ENCODE results near the gene CALHM5. TPM values are rescaled to one million over a fixed set of nuclear protein-coding genes. Genes with fewer than 3 reads are reported as not detected.
A peak's percentile ranks its signal among the peaks of the same experiment; 100 is the strongest.

CALHM5 gene
- not detected for total RNA-seq

- no peak for ATAC-seq
- peaks cover 16% of the 10 kb centered on the region for H3K27me3 Mint-ChIP-seq
- CTCF ChIA-PET: interaction anchor here (1.0 to 1.9 kb wide), 3 partner anchors 14 to 243 kb away, joined by 3 to 5 read pairs (median 4); no protein-coding TSS in a partner anchor
- H3K27ac Mint-ChIP-seq: no peak within 1 kb of the TSS
- H3K4me3 Mint-ChIP-seq: no peak within 1 kb of the TSS
- no peaks in the 10 kb centered on the region for H3K36me3 Mint-ChIP-seq
- DNase-seq: no peak
- no peaks in the 10 kb centered on the region for H3K4me1 Mint-ChIP-seq
- H3K9me3 Mint-ChIP-seq (ENCODE audit: low read depth): no peaks in the 10 kb centered on the region
These were observed at the start of gene CALHM5 for GRCh38 chr6:116511424-116512110. CALHM5 (plus strand) TSS chr6:116511639; CDS start chr6:116511697, 58 bp downstream.

- Mint-ChIP-seq H3K9me3 (ENCODE audit: low read depth) (no peaks in the 10 kb centered on the region), H3K27ac (peak overlapping the region; percentile 79), H3K27me3 (peaks cover 49% of the 10 kb centered on the region), H3K36me3 (peaks cover 10% of the 10 kb centered on the region), H3K4me1 (peaks cover 57% of the 10 kb centered on the region), H3K4me3 (peak overlapping the region; percentile 69)
- peak; percentile 95 for ATAC-seq
- CTCF ChIA-PET: interaction anchor here (1.3 kb wide), 1 partner anchor 10 kb away, joined by 5 read pairs; no protein-coding TSS in a partner anchor
- peak; percentile 69 for DNase-seq
These were observed 49.2 kb upstream of the CALHM5 start for GRCh38 chr6:116461932-116462885.

- Mint-ChIP-seq H3K4me3 (peak overlapping the region; percentile 69), H3K4me1 (peaks cover 51% of the 10 kb centered on the region), H3K27ac (no peak overlapping the region), H3K9me3 (ENCODE audit: low read depth) (no peaks in the 10 kb centered on the region), H3K27me3 (peaks cover 51% of the 10 kb centered on the region), H3K36me3 (peaks cover 10% of the 10 kb centered on the region)
- no peak for ATAC-seq
- CTCF ChIA-PET: interaction anchor here (1.3 kb wide), 1 partner anchor 9 kb away, joined by 4 read pairs; no protein-coding TSS in a partner anchor
- DNase-seq: no peak
These were observed 48.1 kb upstream of the CALHM5 start for GRCh38 chr6:116463301-116463700.

- H3K27ac Mint-ChIP-seq: no peak overlapping the region
- peaks cover 10% of the 10 kb centered on the region for H3K36me3 Mint-ChIP-seq
- peaks cover 45% of the 10 kb centered on the region for H3K27me3 Mint-ChIP-seq
- DNase-seq (no peak), ATAC-seq (no peak)
- no peak overlapping the region for H3K4me3 Mint-ChIP-seq
- CTCF ChIA-PET: interaction anchor here (0.9 to 1.4 kb wide), 2 partner anchors 9 to 72 kb away, joined by 3 to 5 read pairs; no protein-coding TSS in a partner anchor
- peaks cover 38% of the 10 kb centered on the region for H3K4me1 Mint-ChIP-seq
- no peaks in the 10 kb centered on the region for H3K9me3 Mint-ChIP-seq (ENCODE audit: low read depth)
These were observed 46.2 kb upstream of the CALHM5 start for GRCh38 chr6:116465246-116465645.

- CTCF ChIA-PET: no interaction called here
- H3K27me3 Mint-ChIP-seq: peaks cover 34% of the 10 kb centered on the region
- ATAC-seq: no peak
- no peak overlapping the region for H3K27ac Mint-ChIP-seq
- H3K36me3 Mint-ChIP-seq: peaks cover 10% of the 10 kb centered on the region
- DNase-seq: no peak
- H3K4me3 Mint-ChIP-seq: no peak overlapping the region
- no peaks in the 10 kb centered on the region for H3K9me3 Mint-ChIP-seq (ENCODE audit: low read depth)
- peaks cover 27% of the 10 kb centered on the region for H3K4me1 Mint-ChIP-seq
These were observed 44.3 kb upstream of the CALHM5 start for GRCh38 chr6:116467096-116467495.

GRCh38 chr6:116467514-116467913 is 43.9 kb upstream of the CALHM5 start:
- Mint-ChIP-seq H3K4me1 (peaks cover 24% of the 10 kb centered on the region), H3K9me3 (ENCODE audit: low read depth) (no peaks in the 10 kb centered on the region), H3K27ac (no peak overlapping the region), H3K27me3 (peaks cover 33% of the 10 kb centered on the region), H3K36me3 (peaks cover 9% of the 10 kb centered on the region), H3K4me3 (no peak overlapping the region)
- no peak for DNase-seq
- CTCF ChIA-PET: no interaction called here
- no peak for ATAC-seq

GRCh38 chr6:116468293-116468692 is 43.1 kb upstream of the CALHM5 start:
- Mint-ChIP-seq H3K9me3 (ENCODE audit: low read depth) (no peaks in the 10 kb centered on the region), H3K4me1 (peaks cover 17% of the 10 kb centered on the region), H3K27me3 (peaks cover 30% of the 10 kb centered on the region), H3K36me3 (peaks cover 2% of the 10 kb centered on the region), H3K27ac (no peak overlapping the region), H3K4me3 (no peak overlapping the region)
- no peak for DNase-seq
- no peak for ATAC-seq
- CTCF ChIA-PET: no interaction called here

- CTCF ChIA-PET: no interaction called here
- no peak for ATAC-seq
- peaks cover 1% of the 10 kb centered on the region for H3K36me3 Mint-ChIP-seq
- DNase-seq: no peak
- no peaks in the 10 kb centered on the region for H3K9me3 Mint-ChIP-seq (ENCODE audit: low read depth)
- no peak overlapping the region for H3K4me3 Mint-ChIP-seq
- H3K4me1 Mint-ChIP-seq: peaks cover 20% of the 10 kb centered on the region
- H3K27ac Mint-ChIP-seq: no peak overlapping the region
- H3K27me3 Mint-ChIP-seq: peaks cover 26% of the 10 kb centered on the region
These were observed 39.9 kb upstream of the CALHM5 start for GRCh38 chr6:116471531-116471930.

GRCh38 chr6:116472706-116473105 is 38.7 kb upstream of the CALHM5 start:
- H3K9me3 Mint-ChIP-seq (ENCODE audit: low read depth): no peaks in the 10 kb centered on the region
- no peak overlapping the region for H3K27ac Mint-ChIP-seq
- H3K4me1 Mint-ChIP-seq: peaks cover 24% of the 10 kb centered on the region
- peaks cover 5% of the 10 kb centered on the region for H3K36me3 Mint-ChIP-seq
- CTCF ChIA-PET: interaction anchor here (1.0 kb wide), 1 partner anchor 9 kb away, joined by 4 read pairs; no protein-coding TSS in a partner anchor
- H3K4me3 Mint-ChIP-seq: no peak overlapping the region
- peaks cover 25% of the 10 kb centered on the region for H3K27me3 Mint-ChIP-seq
- ATAC-seq: no peak
- no peak for DNase-seq

- peaks cover 23% of the 10 kb centered on the region for H3K4me1 Mint-ChIP-seq
- peaks cover 5% of the 10 kb centered on the region for H3K36me3 Mint-ChIP-seq
- no peak for DNase-seq
- no peak for ATAC-seq
- CTCF ChIA-PET: interaction anchor here (0.7 kb wide), 1 partner anchor 11 kb away, joined by 3 read pairs; no protein-coding TSS in a partner anchor
- H3K27me3 Mint-ChIP-seq: peaks cover 31% of the 10 kb centered on the region
- peak overlapping the region; percentile 71 for H3K27ac Mint-ChIP-seq
- peak overlapping the region; percentile 57 for H3K4me3 Mint-ChIP-seq
- peaks cover 2% of the 10 kb centered on the region for H3K9me3 Mint-ChIP-seq (ENCODE audit: low read depth)
These were observed 36.3 kb upstream of the CALHM5 start for GRCh38 chr6:116475141-116475540.

- DNase-seq (peak; percentile 86), ATAC-seq (peak; percentile 94)
- Mint-ChIP-seq H3K36me3 (peaks cover 5% of the 10 kb centered on the region), H3K4me1 (peaks cover 23% of the 10 kb centered on the region), H3K4me3 (peak overlapping the region; percentile 57), H3K27ac (peak overlapping the region; percentile 71), H3K9me3 (ENCODE audit: low read depth) (peaks cover 2% of the 10 kb centered on the region), H3K27me3 (peaks cover 31% of the 10 kb centered on the region)
- CTCF ChIA-PET: no interaction called here
These were observed 35.3 kb upstream of the CALHM5 start for GRCh38 chr6:116476002-116476678.

- no peaks in the 10 kb centered on the region for H3K4me1 Mint-ChIP-seq
- peaks cover 57% of the 10 kb centered on the region for H3K27me3 Mint-ChIP-seq
These were observed 28.7 kb upstream of the CALHM5 start for GRCh38 chr6:116482780-116483179.

GRCh38 chr6:116483616-116484015 is 27.8 kb upstream of the CALHM5 start:
- DNase-seq: no peak
- H3K36me3 Mint-ChIP-seq: no peaks in the 10 kb centered on the region
- no peak overlapping the region for H3K27ac Mint-ChIP-seq
- no peaks in the 10 kb centered on the region for H3K4me1 Mint-ChIP-seq
- H3K27me3 Mint-ChIP-seq: peaks cover 59% of the 10 kb centered on the region
- ATAC-seq: no peak
- CTCF ChIA-PET: interaction anchor here (1.1 kb wide), 1 partner anchor 14 kb away, joined by 4 read pairs; no protein-coding TSS in a partner anchor
- peaks cover 2% of the 10 kb centered on the region for H3K9me3 Mint-ChIP-seq (ENCODE audit: low read depth)
- no peak overlapping the region for H3K4me3 Mint-ChIP-seq

More at GRCh38 chr6:116482780-116483179, 28.7 kb upstream of the CALHM5 start:
- Mint-ChIP-seq H3K4me3 (no peak overlapping the region), H3K36me3 (no peaks in the 10 kb centered on the region), H3K27ac (no peak overlapping the region), H3K9me3 (ENCODE audit: low read depth) (peaks cover 2% of the 10 kb centered on the region)
- no peak for DNase-seq
- CTCF ChIA-PET: no interaction called here
- no peak for ATAC-seq
